ENCODE results near the gene YES1.

Gene YES1

GRCh38 chr18:677145-677544, 134.9 kb downstream of the YES1 start (continued):
- TF ChIP-seq ZNF692 (tag by site-specific recombination; IDR thresholded peaks at IDR 0.05) (no peak), ZNF214 (tag by site-specific recombination; IDR thresholded peaks at IDR 0.05; ENCODE audit: borderline replicate concordance) (no peak), TSHZ1 (tag by site-specific recombination; IDR thresholded peaks at IDR 0.05; ENCODE audit: borderline replicate concordance) (no peak)

- TF ChIP-seq, protein P1, sequence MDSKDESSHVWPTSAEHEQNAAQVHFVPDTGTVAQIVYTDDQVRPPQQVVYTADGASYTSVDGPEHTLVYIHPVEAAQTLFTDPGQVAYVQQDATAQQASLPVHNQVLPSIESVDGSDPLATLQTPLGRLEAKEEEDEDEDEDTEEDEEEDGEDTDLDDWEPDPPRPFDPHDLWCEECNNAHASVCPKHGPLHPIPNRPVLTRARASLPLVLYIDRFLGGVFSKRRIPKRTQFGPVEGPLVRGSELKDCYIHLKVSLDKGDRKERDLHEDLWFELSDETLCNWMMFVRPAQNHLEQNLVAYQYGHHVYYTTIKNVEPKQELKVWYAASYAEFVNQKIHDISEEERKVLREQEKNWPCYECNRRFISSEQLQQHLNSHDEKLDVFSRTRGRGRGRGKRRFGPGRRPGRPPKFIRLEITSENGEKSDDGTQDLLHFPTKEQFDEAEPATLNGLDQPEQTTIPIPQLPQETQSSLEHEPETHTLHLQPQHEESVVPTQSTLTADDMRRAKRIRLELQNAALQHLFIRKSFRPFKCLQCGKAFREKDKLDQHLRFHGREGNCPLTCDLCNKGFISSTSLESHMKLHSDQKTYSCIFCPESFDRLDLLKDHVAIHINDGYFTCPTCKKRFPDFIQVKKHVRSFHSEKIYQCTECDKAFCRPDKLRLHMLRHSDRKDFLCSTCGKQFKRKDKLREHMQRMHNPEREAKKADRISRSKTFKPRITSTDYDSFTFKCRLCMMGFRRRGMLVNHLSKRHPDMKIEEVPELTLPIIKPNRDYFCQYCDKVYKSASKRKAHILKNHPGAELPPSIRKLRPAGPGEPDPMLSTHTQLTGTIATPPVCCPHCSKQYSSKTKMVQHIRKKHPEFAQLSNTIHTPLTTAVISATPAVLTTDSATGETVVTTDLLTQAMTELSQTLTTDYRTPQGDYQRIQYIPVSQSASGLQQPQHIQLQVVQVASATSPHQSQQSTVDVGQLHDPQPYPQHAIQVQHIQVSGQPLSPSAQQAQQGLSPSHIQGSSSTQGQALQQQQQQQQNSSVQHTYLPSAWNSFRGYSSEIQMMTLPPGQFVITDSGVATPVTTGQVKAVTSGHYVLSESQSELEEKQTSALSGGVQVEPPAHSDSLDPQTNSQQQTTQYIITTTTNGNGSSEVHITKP (tag by site-specific recombination; IDR thresholded peaks at IDR 0.05): no peak
- no peak for TF ChIP-seq ZBTB21 (tag by site-specific recombination; IDR thresholded peaks at IDR 0.05)
- no peak for TF ChIP-seq ZNF843 (tag by site-specific recombination; IDR thresholded peaks at IDR 0.05)
- no peak for TF ChIP-seq ZNF175 (tag by site-specific recombination; IDR thresholded peaks at IDR 0.05)
- no peak for TF ChIP-seq ZNF184 (tag by site-specific recombination; IDR thresholded peaks at IDR 0.05)
- no peak for TF ChIP-seq ZNF398 (tag by site-specific recombination; IDR thresholded peaks at IDR 0.05)
- no peak for TF ChIP-seq ZNF146 (tag by site-specific recombination; IDR thresholded peaks at IDR 0.05)
- no peak for TF ChIP-seq HOXD13 (CRISPR knock-in tag; IDR thresholded peaks at IDR 0.05; ENCODE audit: borderline replicate concordance)
- TF ChIP-seq FEZF1 (tag by site-specific recombination; IDR thresholded peaks at IDR 0.05): no peak
- TF ChIP-seq, protein P2, sequence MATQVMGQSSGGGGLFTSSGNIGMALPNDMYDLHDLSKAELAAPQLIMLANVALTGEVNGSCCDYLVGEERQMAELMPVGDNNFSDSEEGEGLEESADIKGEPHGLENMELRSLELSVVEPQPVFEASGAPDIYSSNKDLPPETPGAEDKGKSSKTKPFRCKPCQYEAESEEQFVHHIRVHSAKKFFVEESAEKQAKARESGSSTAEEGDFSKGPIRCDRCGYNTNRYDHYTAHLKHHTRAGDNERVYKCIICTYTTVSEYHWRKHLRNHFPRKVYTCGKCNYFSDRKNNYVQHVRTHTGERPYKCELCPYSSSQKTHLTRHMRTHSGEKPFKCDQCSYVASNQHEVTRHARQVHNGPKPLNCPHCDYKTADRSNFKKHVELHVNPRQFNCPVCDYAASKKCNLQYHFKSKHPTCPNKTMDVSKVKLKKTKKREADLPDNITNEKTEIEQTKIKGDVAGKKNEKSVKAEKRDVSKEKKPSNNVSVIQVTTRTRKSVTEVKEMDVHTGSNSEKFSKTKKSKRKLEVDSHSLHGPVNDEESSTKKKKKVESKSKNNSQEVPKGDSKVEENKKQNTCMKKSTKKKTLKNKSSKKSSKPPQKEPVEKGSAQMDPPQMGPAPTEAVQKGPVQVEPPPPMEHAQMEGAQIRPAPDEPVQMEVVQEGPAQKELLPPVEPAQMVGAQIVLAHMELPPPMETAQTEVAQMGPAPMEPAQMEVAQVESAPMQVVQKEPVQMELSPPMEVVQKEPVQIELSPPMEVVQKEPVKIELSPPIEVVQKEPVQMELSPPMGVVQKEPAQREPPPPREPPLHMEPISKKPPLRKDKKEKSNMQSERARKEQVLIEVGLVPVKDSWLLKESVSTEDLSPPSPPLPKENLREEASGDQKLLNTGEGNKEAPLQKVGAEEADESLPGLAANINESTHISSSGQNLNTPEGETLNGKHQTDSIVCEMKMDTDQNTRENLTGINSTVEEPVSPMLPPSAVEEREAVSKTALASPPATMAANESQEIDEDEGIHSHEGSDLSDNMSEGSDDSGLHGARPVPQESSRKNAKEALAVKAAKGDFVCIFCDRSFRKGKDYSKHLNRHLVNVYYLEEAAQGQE (tag by site-specific recombination; IDR thresholded peaks at IDR 0.05): no peak
- POLR2A ChIA-PET: interaction anchor here (2.1 kb wide), 1 partner anchor 18 kb away, joined by 5 read pairs; no protein-coding TSS in a partner anchor
- Histone ChIP-seq H3K27ac (ENCODE audit: extremely low read depth, low read depth, low read length) (no peak overlapping the region), H3K36me3 (ENCODE audit: control insufficient read depth in 2 of 2, insufficient read depth in 1 of 2, low read length in 2 of 2) (peaks cover 27 to 64% of the 10 kb centered on the region in 2 experiments), H3K4me1 (ENCODE audit: control insufficient read depth, insufficient read depth, low read length) (no peaks in the 10 kb centered on the region), H3K9me3 (ENCODE audit: control insufficient read depth, insufficient read depth, low read depth, low read length) (no peaks in the 10 kb centered on the region), H3K4me3 (ENCODE audit: low read depth, low read length) (no peak overlapping the region)
- CTCF ChIA-PET: interaction anchor here (0.8 to 3.8 kb wide), 4 partner anchors 10 to 155 kb away, joined by 5 to 19 read pairs (median 6); no protein-coding TSS in a partner anchor
These were observed 135.3 kb downstream of the YES1 start for GRCh38 chr18:676736-677135.
